Astrocyte of the spinal cord (primary cell): Measurements from ENCODE around the gene FBXW8.

Source experiments
- DNase-seq: peaks from one replicate; pipeline ENCODE4 v3.0.0; 2011; ENCODE audit warnings: low read depth, low spot score
- H3K4me3 ChIP-seq: 2 replicates; pipeline ENCODE4 v1.5.1; 2011; ENCODE audit warnings: low read depth, mild to moderate bottlenecking, low read length, moderate library complexity
- CTCF ChIP-seq: IDR thresholded peaks from 2 replicates; pipeline ENCODE4 v1.5.1; 2012; ENCODE audit warnings: low read depth, mild to moderate bottlenecking, low read length, inconsistent platforms
- in situ Hi-C: cut with HindIII; loops from 2 replicates; pipeline ENCODE4 v1.10.0; 2017; ENCODE audit warnings: low sequenced_read_pairs

FBXW8 gene

DNA sequence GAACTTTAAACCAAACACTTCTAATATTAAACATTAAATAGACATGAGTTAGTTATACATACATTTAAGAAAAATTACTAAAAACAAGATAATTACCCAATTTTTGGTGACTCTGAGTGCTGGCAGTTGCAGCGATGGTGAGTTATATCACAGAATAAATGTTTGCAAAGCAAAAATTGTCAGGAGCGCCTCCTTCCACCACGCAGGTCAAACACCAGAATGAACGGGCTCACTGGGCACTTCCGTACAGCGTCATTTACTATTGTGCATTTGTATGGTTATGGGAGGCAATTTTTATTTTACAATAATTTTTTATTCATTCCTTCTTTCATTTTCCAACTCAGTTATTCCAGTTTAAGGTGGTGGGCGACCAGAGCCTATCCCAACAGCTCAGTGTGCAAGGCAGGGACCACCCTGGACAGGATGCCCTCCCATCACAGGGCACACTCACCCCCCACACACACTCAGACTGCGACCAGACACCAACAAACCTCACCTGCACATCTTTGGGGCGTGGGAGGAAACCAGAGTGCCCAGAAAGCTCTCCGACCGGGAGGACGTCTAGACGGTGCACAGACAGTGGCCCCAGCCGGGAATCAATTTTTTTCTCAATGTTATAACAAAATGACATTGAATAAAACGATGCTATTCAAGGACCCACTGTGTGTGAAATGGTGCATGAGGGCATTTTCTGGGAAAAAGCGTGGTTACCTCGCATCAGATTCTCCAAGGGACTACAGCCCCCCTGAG, 121.3 kb downstream of the FBXW8 start:
- TF ChIP-seq CTCF, result no peak
- H3K4me3 ChIP-seq, result no peak overlapping the region
- in situ Hi-C loops, result no loop called here
- DNase-seq, result no peak

DNA sequence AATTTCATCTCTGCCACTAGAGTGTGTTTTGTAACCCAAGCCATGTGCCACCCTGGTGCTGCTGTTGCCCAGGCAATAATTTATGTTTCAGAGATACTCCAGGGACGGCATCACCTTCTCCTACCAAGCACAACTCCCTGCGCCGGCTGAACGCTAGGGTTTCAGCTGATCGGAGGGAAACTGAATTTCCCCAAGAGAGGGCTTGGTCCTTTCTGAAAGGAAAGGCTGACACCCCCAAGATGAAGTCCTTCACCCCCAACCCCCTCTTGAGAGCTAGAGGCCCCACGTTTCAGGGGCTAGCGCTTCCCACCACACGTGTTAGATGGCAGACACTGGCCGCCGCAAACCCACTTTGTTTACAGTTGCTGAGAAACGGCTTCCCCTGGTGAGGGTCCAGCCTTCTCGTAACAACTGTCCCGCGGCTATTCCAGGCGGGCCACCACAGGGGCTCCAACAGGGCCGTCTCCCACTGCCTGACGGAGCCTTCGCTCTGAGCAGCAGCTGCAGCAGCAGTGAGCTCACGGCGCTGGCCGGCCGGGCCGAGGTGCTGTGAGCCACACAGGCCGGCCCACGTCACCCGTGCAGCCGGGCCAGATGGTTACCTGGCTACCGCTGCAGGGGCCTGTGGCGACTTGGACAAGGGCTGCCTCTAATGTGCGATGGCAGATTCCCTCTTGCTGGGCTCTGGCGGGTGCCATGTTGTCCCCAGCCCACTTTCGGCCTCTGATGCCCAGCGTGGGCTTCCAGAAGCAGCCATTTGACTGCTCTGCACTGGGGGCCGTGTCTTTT, 122.0 kb downstream of the FBXW8 start:
- in situ Hi-C loops, result no loop called here
- no peak overlapping the region for H3K4me3 ChIP-seq
- peak; percentile 44 for DNase-seq
- TF ChIP-seq CTCF, result no peak

- in situ Hi-C loops, result no loop called here
- DNase-seq, result no peak
- no peak overlapping the region for H3K4me3 ChIP-seq
- TF ChIP-seq CTCF, result no peak
These were observed 122.9 kb downstream of the FBXW8 start for GRCh38 chr12:117033382-117034221.

DNA sequence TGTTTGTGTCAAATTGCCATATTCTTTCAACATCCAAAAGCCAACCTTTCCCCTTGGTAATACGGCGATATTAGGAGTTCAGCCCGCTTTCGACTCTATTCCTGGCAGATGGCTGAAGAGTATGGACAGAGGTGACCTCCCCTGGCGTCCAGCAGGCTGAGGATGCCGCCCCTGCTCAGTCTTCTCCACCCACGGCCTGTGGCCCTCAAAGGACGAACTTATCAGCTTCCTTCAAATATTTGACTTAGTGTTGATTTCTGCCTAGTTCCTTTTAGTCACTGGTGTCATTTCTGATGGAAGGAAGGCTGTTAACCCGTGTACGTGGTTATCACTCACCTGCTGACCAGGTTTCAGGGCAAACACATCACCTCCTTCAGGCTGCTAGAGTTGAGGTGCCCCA, 123.5 kb downstream of the FBXW8 start:
- TF ChIP-seq CTCF, result no peak
- in situ Hi-C loops, result no loop called here
- H3K4me3 ChIP-seq, result no peak overlapping the region
- no peak for DNase-seq

GRCh38 chr12:117034701-117035151, 124.0 kb downstream of the FBXW8 start:
- TF ChIP-seq CTCF, result no peak
- no peak for DNase-seq
- in situ Hi-C loops, result no loop called here
- H3K4me3 ChIP-seq, result no peak overlapping the region

- DNase-seq, result no peak
- in situ Hi-C loops, result no loop called here
These were observed 124.5 kb downstream of the FBXW8 start for GRCh38 chr12:117035287-117035686.

More at GRCh38 chr12:117035287-117035686, 124.5 kb downstream of the FBXW8 start:
- no peak overlapping the region for H3K4me3 ChIP-seq
- TF ChIP-seq CTCF, result no peak
